HG02970 (cell line): ENCODE data around the gene NELFB.

Experiments used
- ATAC-seq: cut with Tn5 transposase; IDR thresholded peaks from one replicate; pipeline ENCODE4 v1.9.1; 2021; ENCODE audit warnings: mild to moderate bottlenecking, moderate library complexity, moderate number of reproducible peaks; ENCODE audit not compliant: unreplicated experiment, low FRiP score

Gene NELFB

GRCh38 chr9:137311171-137311985 is 56.3 kb downstream of the NELFB start:
- ATAC-seq, result no peak

GRCh38 chr9:137311986-137312851 is 57.1 kb downstream of the NELFB start:
- ATAC-seq, result no peak

GRCh38 chr9:137312852-137313325 is 57.8 kb downstream of the NELFB start:
- no peak for ATAC-seq

- no peak for ATAC-seq
These were observed 58.3 kb downstream of the NELFB start for GRCh38 chr9:137313326-137313936.

- no peak for ATAC-seq
These were observed 58.9 kb downstream of the NELFB start for GRCh38 chr9:137313956-137314560.

- no peak for ATAC-seq
These were observed 59.7 kb downstream of the NELFB start for GRCh38 chr9:137314561-137315560.

GRCh38 chr9:137315581-137316011 is 60.5 kb downstream of the NELFB start:
- ATAC-seq, result no peak

GRCh38 chr9:137316012-137316981 is 61.2 kb downstream of the NELFB start:
- ATAC-seq, result no peak

GRCh38 chr9:137317021-137317717 is 62.0 kb downstream of the NELFB start:
- no peak for ATAC-seq

- ATAC-seq, result no peak
These were observed 62.8 kb downstream of the NELFB start for GRCh38 chr9:137317718-137318511.

GRCh38 chr9:137318602-137319001 is 63.5 kb downstream of the NELFB start:
- no peak for ATAC-seq

GRCh38 chr9:137319011-137319738 is 64.0 kb downstream of the NELFB start:
- no peak for ATAC-seq

- ATAC-seq, result no peak
These were observed 64.8 kb downstream of the NELFB start for GRCh38 chr9:137319739-137320551.

GRCh38 chr9:137320555-137321384 is 65.6 kb downstream of the NELFB start:
- ATAC-seq, result no peak
